Adrenal gland (tissue), 12 donors: ENCODE results near the gene MYZAP. TPM values are rescaled to one million over a fixed set of nuclear protein-coding genes. Genes with fewer than 3 reads are reported as not detected.

Source experiments
- DNase-seq, 7 donors: peaks; one replicate each; pipeline ENCODE4 v3.0.0-alpha.2; 2019 to 2020
- H3K27ac ChIP-seq, 5 donors: fragments of 200-600 bp; sonication (generic) in 4 of 5; 1 replicate in 3 of 5; 2 replicates in 2 of 5; pipeline versions ENCODE4 v1.5.1 to v1.8.0; 2016 to 2020; ENCODE audit warnings: mild to moderate bottlenecking in 1 of 5
- H3K27me3 ChIP-seq: fragments of 200-600 bp; 2 replicates; pipeline ENCODE4 v1.8.0; 2021
- H3K36me3 ChIP-seq, 2 donors: fragments of 200-600 bp; replicated peaks in 1 of 2; 1 replicate in 1 of 2; 2 replicates in 1 of 2; pipeline versions ENCODE4 v1.5.1 to v1.8.0; 2018 to 2022
- H3K4me1 ChIP-seq, 2 donors: fragments of 200-600 bp; replicated peaks in 1 of 2; 1 replicate in 1 of 2; 2 replicates in 1 of 2; pipeline versions ENCODE4 v1.5.1 to v1.8.0; 2018 to 2021
- H3K4me3 ChIP-seq, 4 donors: fragments of 200-600 bp; sonication (generic) in 3 of 4; one replicate each; pipeline ENCODE4 v1.5.1; 2016 to 2018
- H3K9me3 ChIP-seq, 3 donors: fragments of 200-600 bp; sonication (generic) in 1 of 3; replicated peaks in 1 of 3; 1 replicate in 2 of 3; 2 replicates in 1 of 3; pipeline versions ENCODE4 v1.5.1 to v1.8.0; 2016 to 2021
- CTCF ChIP-seq, 6 experiments: fragments of 450-650 bp in 4 of 6; fragments of 200-600 bp in 2 of 6; sonication (generic) in 1 of 6; IDR thresholded peaks; 1 replicate in 5 of 6; 2 replicates in 1 of 6; pipeline versions ENCODE4 v1.5.1 to v1.8.0; 2016 to 2021; ENCODE audit warnings: antibody characterized with exemption in 6 of 6, mild to moderate bottlenecking in 2 of 6, moderate library complexity in 1 of 6
- POLR2A ChIP-seq, 2 donors: fragments of 450-650 bp; IDR thresholded peaks; one replicate each; pipeline ENCODE4 v1.6.1; 2017; ENCODE audit warnings: antibody characterized with exemption in 2 of 2, mild to moderate bottlenecking in 2 of 2, moderate library complexity in 1 of 2
- WGBS, 4 donors: extraction: QIAGEN DNeasy Blood & Tissue Kit in 2 of 4; methylation state at CpG; one replicate each; pipeline versions ENCODE4 v1.1.5 to v1.1.7; 2013 to 2017; 5-methylcytosine and 5-hydroxymethylcytosine counted together
- intact Hi-C, 2 donors: fragments of 100-400 bp; cut with DNase I; formaldehyde crosslinking; loops; one replicate each; pipeline versions ENCODE4 v1.14.1 to v1.15.0; 2022 to 2023
- polyA plus RNA-seq, 3 donors: library from polyadenylated mRNA; stranded (reverse); fragments of 200-250 nt in 2 of 3; fragments of 350-450 nt in 1 of 3; fragmentation: Illumina TruSeq in 1 of 3; extraction: RNeasy Lipid Tissue Mini Kit (QIAGEN cat#74804) in 1 of 3; gene quantifications; one replicate each; pipeline ENCODE4 v1.2.3, GENCODE V29; 2013 to 2014
- total RNA-seq, 9 donors: library from RNA; depleted of rRNA in 4 of 9; stranded (reverse); fragments of >200 nt in 4 of 9; fragments of 120-200 nt in 1 of 9; fragmentation: NEBNext Ultra II Directional in 1 of 9; extraction: Animal tissue kit (Norgen Biotek cat#: 25700) in 1 of 9; gene quantifications; one replicate each; pipeline versions ENCODE4 v1.1.0 to v1.2.4, GENCODE V29; 2013 to 2023
- donor health status: healthy with polysubstance abuse.
- donor health status: Bipolar disorder and iron deficiency.
- donor health status: DM: yes; HTN: yes; CAD: no.
- donor health status: DM: no; HTN: no; CAD: no.
- donor health status: DM: no; HTN: no; CAD: no.
- donor health status: DM: yes; HTN: yes; CAD: no.

Gene MYZAP
- total and polyA plus RNA-seq, 12 donors: 21.4 to 176 (median 70.6) TPM

DNA sequence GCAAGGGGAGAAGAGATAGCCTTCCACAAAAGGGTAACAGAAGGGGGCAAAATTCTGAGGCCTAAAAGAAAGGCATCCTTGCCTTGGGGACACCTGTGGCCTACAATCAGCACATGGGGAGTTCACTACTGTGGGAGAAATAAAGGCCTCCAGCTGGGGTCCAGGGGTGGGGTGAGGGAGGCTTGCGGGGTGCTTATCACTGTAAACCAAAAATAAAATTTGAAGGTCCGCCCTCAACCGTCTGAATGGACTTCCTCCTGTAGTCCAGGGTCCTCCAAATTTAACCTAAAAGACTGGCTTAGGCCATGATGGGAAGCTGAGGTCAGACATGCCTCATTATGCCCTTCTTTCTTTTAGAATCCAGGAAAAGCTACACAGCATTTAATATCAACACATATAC, 112.7 kb downstream of the MYZAP start:
- H3K4me3 ChIP-seq: no peak overlapping the region
- H3K4me1 ChIP-seq: peaks cover 6 to 40% of the 10 kb centered on the region in 2 donors
- H3K36me3 ChIP-seq: no peaks in the 10 kb centered on the region
- no peak overlapping the region for H3K27ac ChIP-seq
- intact Hi-C loops: no loop called here
- 89 to 97% (median 93%) methylated on average over 3 of the region's 3 CpGs for WGBS, 4 donors
- no peaks in the 10 kb centered on the region for H3K9me3 ChIP-seq
- no peak for DNase-seq
- no peaks in the 10 kb centered on the region for H3K27me3 ChIP-seq
- TF ChIP-seq POLR2A (IDR thresholded peaks at IDR 0.05): no peak
- TF ChIP-seq CTCF (IDR thresholded peaks at IDR 0.05): no peak

- Histone ChIP-seq H3K36me3 (peaks cover 0 to 12% of the 10 kb centered on the region in 2 donors), H3K4me3 (peak overlapping the region in 3 of 4 donors; percentile 71 to 89 (median 87)), H3K27me3 (no peaks in the 10 kb centered on the region), H3K4me1 (peaks cover 6 to 50% of the 10 kb centered on the region in 2 donors), H3K27ac (peak overlapping the region; percentile 79 to 96 (median 91)), H3K9me3 (no peaks in the 10 kb centered on the region)
- no peak for TF ChIP-seq CTCF (IDR thresholded peaks at IDR 0.05)
- no peak for TF ChIP-seq POLR2A (IDR thresholded peaks at IDR 0.05)
- 79 to 83% (median 81%) methylated on average over 11 to 12 of the region's 12 CpGs for WGBS, 4 donors
- intact Hi-C loops: no loop called here
- DNase-seq: no peak
Measured at GRCh38 chr15:57705746-57706404, 114.2 kb downstream of the MYZAP start.

GRCh38 chr15:57706405-57707209, 114.9 kb downstream of the MYZAP start, which contains the start of gene POLR2M:
POLR2M (plus strand) TSS chr15:57706714; CDS start chr15:57706843, 129 bp downstream.
- peak within 1 kb of the TSS; percentile 71 to 89 (median 79) for H3K4me3 ChIP-seq
- peaks cover 0 to 20% of the 10 kb centered on the region in 2 donors for H3K36me3 ChIP-seq
- peak; percentile 96 to 99 (median 98) for DNase-seq
- H3K9me3 ChIP-seq: no peaks in the 10 kb centered on the region
- peaks cover 6 to 50% of the 10 kb centered on the region in 2 donors for H3K4me1 ChIP-seq
- intact Hi-C loops: no loop called here
- WGBS, 4 donors: 1 to 4% (median 4%) methylated on average over 11 to 70 of the region's 70 CpGs
- H3K27ac ChIP-seq: peak within 1 kb of the TSS; percentile 79 to 96 (median 91)
- no peaks in the 10 kb centered on the region for H3K27me3 ChIP-seq
- peak; percentile 56 to 81 for TF ChIP-seq POLR2A (IDR thresholded peaks at IDR 0.05)
- TF ChIP-seq CTCF (IDR thresholded peaks at IDR 0.05): no peak

DNA sequence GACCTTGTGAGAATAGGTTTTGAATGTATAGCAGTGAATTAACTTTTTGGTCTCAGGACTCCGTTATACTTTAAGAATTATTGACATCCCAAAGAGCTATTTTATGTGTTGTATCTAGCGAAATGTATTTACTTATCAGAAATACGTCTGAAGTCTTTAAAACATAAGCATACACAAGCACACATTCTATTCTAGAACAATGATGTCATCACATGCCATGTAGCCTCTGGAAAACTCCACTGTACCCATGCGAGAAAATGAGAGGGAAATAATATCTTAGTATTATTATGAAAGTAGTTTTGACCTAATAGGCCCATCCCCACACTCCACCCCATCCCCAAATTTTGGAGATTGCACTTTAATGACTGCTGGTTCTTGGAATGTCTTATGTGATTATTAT, 116.3 kb downstream of the MYZAP start:
- no peak for TF ChIP-seq POLR2A (IDR thresholded peaks at IDR 0.05)
- TF ChIP-seq CTCF (IDR thresholded peaks at IDR 0.05): no peak
- Histone ChIP-seq H3K9me3 (no peaks in the 10 kb centered on the region), H3K4me1 (peaks cover 6 to 44% of the 10 kb centered on the region in 2 donors), H3K27me3 (no peaks in the 10 kb centered on the region), H3K36me3 (peaks cover 0 to 34% of the 10 kb centered on the region in 2 donors), H3K4me3 (peak overlapping the region in 2 of 4 donors; percentile 87 to 89), H3K27ac (peak overlapping the region in 2 of 5 donors; percentile 30 to 96)
- DNase-seq: no peak
- 55 to 67% (median 62%) methylated on average over 4 of the region's 4 CpGs for WGBS, 4 donors
- intact Hi-C loops: no loop called here
